Right lobe of liver (tissue), 4 donors: ENCODE data around the gene SAP30.

Experiments used
- CTCF ChIP-seq, 4 donors: fragments of 200-600 bp in 3 of 4; fragments of 450-650 bp in 1 of 4; IDR thresholded peaks; one replicate each; pipeline versions ENCODE4 v1.5.1 to v1.8.0; 2016 to 2022; ENCODE audit warnings: antibody characterized with exemption in 4 of 4, mild to moderate bottlenecking in 2 of 4
- POLR2A ChIP-seq: fragments of 450-650 bp; IDR thresholded peaks from one replicate; pipeline ENCODE4 v1.6.1; 2017; ENCODE audit warnings: antibody characterized with exemption, mild to moderate bottlenecking
- donor health status: DM: no; HTN: no; CAD: no.
- donor health status: DM: no; HTN: no; CAD: no.
- donor health status: DM: no; HTN: yes; CAD: no.

- TF ChIP-seq CTCF (IDR thresholded peaks at IDR 0.05): no peak
- no peak for TF ChIP-seq POLR2A
These were observed 47.9 kb downstream of the SAP30 start for GRCh38 chr4:173418639-173419038.
